HepG2 (cell line): ENCODE measurements around the gene NCMAP. TPM values are rescaled to one million over a fixed set of nuclear protein-coding genes. Genes with fewer than 3 reads are reported as not detected.

Source experiments
- GATAD2A ChIP-seq: IDR thresholded peaks from 2 replicates; pipeline ENCODE4 v1.6.1; 2016
- MEIS1 ChIP-seq: sonication (generic); formaldehyde crosslinking; IDR thresholded peaks from 2 replicates; pipeline ENCODE4 v1.9.0; 2021; ENCODE audit warnings: mild to moderate bottlenecking, missing genetic modification reagents, moderate library complexity, borderline replicate concordance
- MNT ChIP-seq: fragments of 450-650 bp; IDR thresholded peaks from 2 replicates; pipeline ENCODE4 v1.6.1; 2016
- PITX1 ChIP-seq: sonication (generic); formaldehyde crosslinking; IDR thresholded peaks from 2 replicates; pipeline ENCODE4 v1.5.1; 2020; ENCODE audit warnings: mild to moderate bottlenecking, missing genetic modification reagents
- RAD51 ChIP-seq: fragments of 450-650 bp; IDR thresholded peaks from 2 replicates; pipeline ENCODE4 v1.6.1; 2016; ENCODE audit warnings: borderline replicate concordance
- SOX13 ChIP-seq, 3 experiments: fragments of 450-650 bp in 1 of 3; sonication (generic) in 1 of 3; formaldehyde crosslinking in 1 of 3; IDR thresholded peaks in 2 of 3; conservative IDR thresholded peaks in 1 of 3; 2 replicates each; pipeline versions ENCODE4 v1.5.0 to v1.6.1; 2016 to 2020; ENCODE audit warnings: antibody characterized with exemption in 1 of 3, mild to moderate bottlenecking in 1 of 3, missing compliant biosample characterization in 1 of 3, missing genetic modification reagents in 1 of 3, moderate library complexity in 1 of 3
- ZBTB8A ChIP-seq: sonication (generic); formaldehyde crosslinking; IDR thresholded peaks from 2 replicates; pipeline ENCODE4 v1.4.0; 2020; ENCODE audit warnings: mild to moderate bottlenecking, low read depth, missing genetic modification reagents, borderline replicate concordance
- ZMAT3 ChIP-seq: sonication (generic); formaldehyde crosslinking; conservative IDR thresholded peaks from 2 replicates; pipeline ENCODE4 v1.7.0; 2021; ENCODE audit warnings: missing genetic modification reagents
- ZNF501 ChIP-seq: sonication (generic); formaldehyde crosslinking; IDR thresholded peaks from 2 replicates; pipeline ENCODE4 v1.5.1; 2020; ENCODE audit warnings: mild to moderate bottlenecking, moderate library complexity, missing genetic modification reagents
- polyA plus RNA-seq, 8 experiments: library from polyadenylated mRNA; depleted of rRNA in 3 of 8; stranded (reverse) in 7 of 8; unstranded in 1 of 8; fragments of >200 nt; fragmentation: Illumina TruSeq in 4 of 8; extraction: Trizol in 4 of 8; gene quantifications; 2 replicates each; pipeline versions ENCODE4 v1.2.1 to v1.2.3, GENCODE V29; 2011 to 2016; ENCODE audit warnings: low read depth in 4 of 8, missing spikeins in 1 of 8, mixed read lengths in 1 of 8; ENCODE audit not compliant: insufficient read depth in 1 of 8
- total RNA-seq, 5 experiments: library from RNA; depleted of rRNA; stranded (reverse); fragments of >200 nt; fragmentation: Illumina TruSeq; extraction: Trizol; gene quantifications; 2 replicates each; pipeline ENCODE4 v1.2.3, GENCODE V29; 2016; ENCODE audit warnings: low read depth in 1 of 5
- TF ChIP-seq, protein P1 (sequence below): sonication (generic); formaldehyde crosslinking; IDR thresholded peaks from 2 replicates; pipeline ENCODE4 v1.9.0; 2021; ENCODE audit warnings: mild to moderate bottlenecking, missing genetic modification reagents

NCMAP gene
- total and polyA plus RNA-seq, 2 of the 13 experiments (the other 11 are each of a cell fraction or from before 2014, with no cell fraction given), result 2.7 to 20.0 TPM

DNA sequence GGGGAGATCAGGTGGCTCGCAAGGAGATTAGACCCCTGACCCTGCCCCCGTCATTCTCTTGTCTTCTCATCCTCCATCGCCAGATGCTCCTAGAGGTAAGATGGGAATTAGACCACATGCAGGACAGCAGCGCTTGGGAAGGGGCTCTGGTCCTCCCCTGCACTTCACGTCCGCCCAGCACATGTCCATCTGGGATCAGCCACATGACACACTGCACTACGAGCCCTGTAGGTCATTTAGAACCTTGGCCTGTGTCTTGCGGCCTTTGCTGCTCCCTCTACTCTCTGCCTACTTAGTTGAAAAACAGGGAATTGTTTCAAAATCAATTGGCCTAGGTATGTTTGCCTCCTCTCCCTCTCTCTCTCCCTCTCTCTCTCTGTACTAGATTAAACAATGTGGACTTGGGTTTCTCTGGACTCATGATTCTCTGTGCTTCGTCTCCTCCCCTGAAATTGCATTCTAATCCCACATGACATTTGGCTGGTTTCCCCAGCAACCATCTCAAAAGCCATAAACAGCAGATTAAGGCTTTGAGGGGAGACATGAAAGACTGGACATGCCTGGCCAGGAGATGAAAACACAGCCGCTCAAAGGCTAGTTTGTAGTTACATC, 3.8 kb upstream of the NCMAP start (continued):
- TF ChIP-seq MNT (peak; percentile 69), ZBTB8A (CRISPR knock-in tag) (peak; percentile 61; the same call in 1 of the 2 replicates), ZNF501 (peak; percentile 57; the same call in 1 of the 2 replicates), ZMAT3 (peak; percentile 86; the same call in 1 of the 2 replicates), RAD51 (no peak), GATAD2A (peak; percentile 81), PITX1 (CRISPR knock-in tag) (peak; percentile 91), SOX13 (IDR thresholded peaks at IDR 0.05) (0 out of 2 replicates have a peak, but pooled peaks have one; percentile 22), SOX13 (CRISPR knock-in tag; conservative IDR thresholded peaks at IDR 0.05 in 1 of 2, IDR thresholded peaks at IDR 0.05 in 1 of 2) (peak in 1 of 2 experiments; percentile 81; a peak in 2 of 4 replicates), MEIS1 (CRISPR knock-in tag) (peak; percentile 90; the same call in 1 of the 2 replicates)
- TF ChIP-seq, protein P1, sequence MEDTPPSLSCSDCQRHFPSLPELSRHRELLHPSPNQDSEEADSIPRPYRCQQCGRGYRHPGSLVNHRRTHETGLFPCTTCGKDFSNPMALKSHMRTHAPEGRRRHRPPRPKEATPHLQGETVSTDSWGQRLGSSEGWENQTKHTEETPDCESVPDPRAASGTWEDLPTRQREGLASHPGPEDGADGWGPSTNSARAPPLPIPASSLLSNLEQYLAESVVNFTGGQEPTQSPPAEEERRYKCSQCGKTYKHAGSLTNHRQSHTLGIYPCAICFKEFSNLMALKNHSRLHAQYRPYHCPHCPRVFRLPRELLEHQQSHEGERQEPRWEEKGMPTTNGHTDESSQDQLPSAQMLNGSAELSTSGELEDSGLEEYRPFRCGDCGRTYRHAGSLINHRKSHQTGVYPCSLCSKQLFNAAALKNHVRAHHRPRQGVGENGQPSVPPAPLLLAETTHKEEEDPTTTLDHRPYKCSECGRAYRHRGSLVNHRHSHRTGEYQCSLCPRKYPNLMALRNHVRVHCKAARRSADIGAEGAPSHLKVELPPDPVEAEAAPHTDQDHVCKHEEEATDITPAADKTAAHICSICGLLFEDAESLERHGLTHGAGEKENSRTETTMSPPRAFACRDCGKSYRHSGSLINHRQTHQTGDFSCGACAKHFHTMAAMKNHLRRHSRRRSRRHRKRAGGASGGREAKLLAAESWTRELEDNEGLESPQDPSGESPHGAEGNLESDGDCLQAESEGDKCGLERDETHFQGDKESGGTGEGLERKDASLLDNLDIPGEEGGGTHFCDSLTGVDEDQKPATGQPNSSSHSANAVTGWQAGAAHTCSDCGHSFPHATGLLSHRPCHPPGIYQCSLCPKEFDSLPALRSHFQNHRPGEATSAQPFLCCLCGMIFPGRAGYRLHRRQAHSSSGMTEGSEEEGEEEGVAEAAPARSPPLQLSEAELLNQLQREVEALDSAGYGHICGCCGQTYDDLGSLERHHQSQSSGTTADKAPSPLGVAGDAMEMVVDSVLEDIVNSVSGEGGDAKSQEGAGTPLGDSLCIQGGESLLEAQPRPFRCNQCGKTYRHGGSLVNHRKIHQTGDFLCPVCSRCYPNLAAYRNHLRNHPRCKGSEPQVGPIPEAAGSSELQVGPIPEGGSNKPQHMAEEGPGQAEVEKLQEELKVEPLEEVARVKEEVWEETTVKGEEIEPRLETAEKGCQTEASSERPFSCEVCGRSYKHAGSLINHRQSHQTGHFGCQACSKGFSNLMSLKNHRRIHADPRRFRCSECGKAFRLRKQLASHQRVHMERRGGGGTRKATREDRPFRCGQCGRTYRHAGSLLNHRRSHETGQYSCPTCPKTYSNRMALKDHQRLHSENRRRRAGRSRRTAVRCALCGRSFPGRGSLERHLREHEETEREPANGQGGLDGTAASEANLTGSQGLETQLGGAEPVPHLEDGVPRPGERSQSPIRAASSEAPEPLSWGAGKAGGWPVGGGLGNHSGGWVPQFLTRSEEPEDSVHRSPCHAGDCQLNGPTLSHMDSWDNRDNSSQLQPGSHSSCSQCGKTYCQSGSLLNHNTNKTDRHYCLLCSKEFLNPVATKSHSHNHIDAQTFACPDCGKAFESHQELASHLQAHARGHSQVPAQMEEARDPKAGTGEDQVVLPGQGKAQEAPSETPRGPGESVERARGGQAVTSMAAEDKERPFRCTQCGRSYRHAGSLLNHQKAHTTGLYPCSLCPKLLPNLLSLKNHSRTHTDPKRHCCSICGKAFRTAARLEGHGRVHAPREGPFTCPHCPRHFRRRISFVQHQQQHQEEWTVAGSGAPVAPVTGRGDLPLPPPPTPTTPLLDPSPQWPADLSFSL (CRISPR knock-in tag), result peak; percentile 59; the same call in 1 of the 2 replicates
